ENCODE results near the gene GHRHR.

DNA sequence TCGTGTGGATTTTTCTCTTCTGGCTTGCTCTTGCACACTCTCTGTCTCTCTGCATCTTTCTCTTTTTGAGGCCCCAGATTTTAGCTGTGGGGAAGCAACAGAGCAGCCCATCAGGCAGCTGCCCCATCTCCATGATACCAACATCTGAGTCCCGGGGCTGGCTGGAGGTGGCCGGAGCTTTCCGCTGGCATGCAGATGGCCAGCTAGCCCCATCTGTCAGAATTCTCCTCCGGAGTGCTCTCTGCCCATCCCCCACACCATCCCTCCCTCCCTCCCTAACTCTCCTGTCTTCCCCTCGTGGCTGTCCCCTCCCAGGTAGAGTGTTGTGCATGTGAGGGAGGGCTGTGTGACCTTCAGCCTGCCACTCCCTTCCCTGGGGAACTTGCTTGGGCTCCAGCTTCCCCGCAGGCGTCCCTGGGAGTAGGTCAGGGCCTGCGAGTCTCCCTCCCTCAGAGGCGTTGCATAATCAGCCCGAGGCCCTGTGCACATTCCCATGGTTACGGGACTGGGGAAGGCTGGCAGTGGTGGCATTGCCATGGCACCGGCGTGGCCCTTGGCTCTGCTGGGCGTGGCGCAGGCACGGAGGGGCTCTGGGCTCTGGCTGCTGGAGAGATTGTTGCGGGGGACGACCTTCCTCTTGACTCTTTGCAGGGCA lies 24.7 kb downstream of the GHRHR start:
- TF ChIP-seq, protein P1, sequence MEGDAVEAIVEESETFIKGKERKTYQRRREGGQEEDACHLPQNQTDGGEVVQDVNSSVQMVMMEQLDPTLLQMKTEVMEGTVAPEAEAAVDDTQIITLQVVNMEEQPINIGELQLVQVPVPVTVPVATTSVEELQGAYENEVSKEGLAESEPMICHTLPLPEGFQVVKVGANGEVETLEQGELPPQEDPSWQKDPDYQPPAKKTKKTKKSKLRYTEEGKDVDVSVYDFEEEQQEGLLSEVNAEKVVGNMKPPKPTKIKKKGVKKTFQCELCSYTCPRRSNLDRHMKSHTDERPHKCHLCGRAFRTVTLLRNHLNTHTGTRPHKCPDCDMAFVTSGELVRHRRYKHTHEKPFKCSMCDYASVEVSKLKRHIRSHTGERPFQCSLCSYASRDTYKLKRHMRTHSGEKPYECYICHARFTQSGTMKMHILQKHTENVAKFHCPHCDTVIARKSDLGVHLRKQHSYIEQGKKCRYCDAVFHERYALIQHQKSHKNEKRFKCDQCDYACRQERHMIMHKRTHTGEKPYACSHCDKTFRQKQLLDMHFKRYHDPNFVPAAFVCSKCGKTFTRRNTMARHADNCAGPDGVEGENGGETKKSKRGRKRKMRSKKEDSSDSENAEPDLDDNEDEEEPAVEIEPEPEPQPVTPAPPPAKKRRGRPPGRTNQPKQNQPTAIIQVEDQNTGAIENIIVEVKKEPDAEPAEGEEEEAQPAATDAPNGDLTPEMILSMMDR (IDR thresholded peaks at IDR 0.05; ENCODE audit: poor library complexity, severe bottlenecking): no peak
- TF ChIP-seq SMC3 (conservative IDR thresholded peaks at IDR 0.05; ENCODE audit: poor library complexity): no peak
- TF ChIP-seq RAD21 (conservative IDR thresholded peaks at IDR 0.05): no peak
- no peak for TF ChIP-seq EZH2 (IDR thresholded peaks at IDR 0.05; ENCODE audit: borderline replicate concordance, insufficient read depth, low read length, poor library complexity, severe bottlenecking)
- TF ChIP-seq TAF1 (IDR thresholded peaks at IDR 0.05; ENCODE audit: low read depth): no peak

Measured in neural cell (in vitro differentiated cells).